Neural crest cell (in vitro differentiated cells): ENCODE results near the gene NDFIP1. TPM values are rescaled to one million over a fixed set of nuclear protein-coding genes. Genes with fewer than 3 reads are reported as not detected.

Experiments used
- DNase-seq: peaks from one replicate; pipeline ENCODE4 v3.0.0; 2021; ENCODE audit warnings: low read depth, mixed read lengths, low spot score
- H3K27ac Mint-ChIP-seq: one replicate; pipeline ENCODE4 v1.8.0; 2021; ENCODE audit warnings: mild to moderate bottlenecking, mixed read lengths; ENCODE audit not compliant: unreplicated experiment
- H3K27me3 Mint-ChIP-seq: 2 replicates; pipeline ENCODE4 v1.8.0; 2021; ENCODE audit warnings: low read depth, mild to moderate bottlenecking, mixed read lengths
- H3K36me3 Mint-ChIP-seq: 2 replicates; pipeline ENCODE4 v1.8.0; 2021; ENCODE audit warnings: low read depth, mild to moderate bottlenecking, mixed read lengths
- H3K4me1 Mint-ChIP-seq: 2 replicates; pipeline ENCODE4 v1.8.0; 2021; ENCODE audit warnings: mixed read lengths
- H3K4me3 Mint-ChIP-seq: one replicate; pipeline ENCODE4 v1.8.0; 2021; ENCODE audit warnings: mild to moderate bottlenecking, mixed read lengths
- H3K9me3 Mint-ChIP-seq: 2 replicates; pipeline ENCODE4 v1.8.0; 2021; ENCODE audit warnings: mixed read lengths
- CTCF ChIP-seq: fragments of 200-600 bp; sonication (generic); conservative IDR thresholded peaks from 2 replicates; pipeline ENCODE4 v1.5.0; 2021; ENCODE audit warnings: antibody characterized with exemption, mild to moderate bottlenecking
- total RNA-seq: library from RNA; stranded (reverse); gene quantifications from 2 replicates; pipeline ENCODE4 v1.2.1, GENCODE V29; 2021

NDFIP1 gene
- total RNA-seq, 1 donor from 2014 or later = 43.4 TPM

GRCh38 chr5:142134331-142135010 lies 25.9 kb downstream of the NDFIP1 start:
- Mint-ChIP-seq H3K9me3 (no peaks in the 10 kb centered on the region), H3K36me3 (peaks cover 5% of the 10 kb centered on the region), H3K4me3 (no peak overlapping the region), H3K4me1 (no peaks in the 10 kb centered on the region), H3K27ac (no peak overlapping the region), H3K27me3 (no peaks in the 10 kb centered on the region)
- no peak for TF ChIP-seq CTCF
- DNase-seq = no peak

GRCh38 chr5:142141463-142141862 lies 32.9 kb downstream of the NDFIP1 start:
- no peak overlapping the region for H3K4me3 Mint-ChIP-seq

GRCh38 chr5:142143878-142144277 lies 35.3 kb downstream of the NDFIP1 start:
- no peak for DNase-seq
- Mint-ChIP-seq H3K4me3 (no peak overlapping the region), H3K4me1 (no peaks in the 10 kb centered on the region), H3K27me3 (no peaks in the 10 kb centered on the region), H3K36me3 (peaks cover 10% of the 10 kb centered on the region), H3K27ac (no peak overlapping the region), H3K9me3 (no peaks in the 10 kb centered on the region)
- TF ChIP-seq CTCF = peak; percentile 81

More at GRCh38 chr5:142141463-142141862, 32.9 kb downstream of the NDFIP1 start:
- Mint-ChIP-seq H3K9me3 (no peaks in the 10 kb centered on the region), H3K36me3 (peaks cover 2% of the 10 kb centered on the region), H3K4me1 (no peaks in the 10 kb centered on the region), H3K27ac (no peak overlapping the region), H3K27me3 (no peaks in the 10 kb centered on the region)
- no peak for DNase-seq
- TF ChIP-seq CTCF = peak; percentile 41

- DNase-seq = peak; percentile 65
- no peaks in the 10 kb centered on the region for H3K4me1 Mint-ChIP-seq
- no peaks in the 10 kb centered on the region for H3K27me3 Mint-ChIP-seq
- peaks cover 10% of the 10 kb centered on the region for H3K36me3 Mint-ChIP-seq
- peak; percentile 78 for TF ChIP-seq CTCF
- no peak overlapping the region for H3K4me3 Mint-ChIP-seq
- H3K9me3 Mint-ChIP-seq = no peaks in the 10 kb centered on the region
- no peak overlapping the region for H3K27ac Mint-ChIP-seq
These were observed 36.7 kb downstream of the NDFIP1 start for GRCh38 chr5:142145106-142145900.

GRCh38 chr5:142149363-142149762 lies 40.8 kb downstream of the NDFIP1 start:
- H3K4me1 Mint-ChIP-seq = peaks cover 10% of the 10 kb centered on the region
- no peak overlapping the region for H3K4me3 Mint-ChIP-seq
- H3K36me3 Mint-ChIP-seq = peaks cover 10% of the 10 kb centered on the region
- no peak for DNase-seq
- TF ChIP-seq CTCF = no peak
- H3K9me3 Mint-ChIP-seq = no peaks in the 10 kb centered on the region
- H3K27me3 Mint-ChIP-seq = no peaks in the 10 kb centered on the region
- no peak overlapping the region for H3K27ac Mint-ChIP-seq
